SU-DHL-6 (cell line): ENCODE data around the gene MRPL21.

Experiments
- H2AFZ ChIP-seq: fragments of 200-600 bp; sonication (generic); 2 replicates; pipeline ENCODE4 v1.6.1; 2014; ENCODE audit warnings: low read depth, mild to moderate bottlenecking, moderate library complexity, mixed read lengths, antibody characterized with exemption, low read length; ENCODE audit not compliant: severe bottlenecking
- H3F3A ChIP-seq: fragments of 200-600 bp; shearing (Covaris generic); 2 replicates; pipeline ENCODE4 v1.6.0; 2016; ENCODE audit warnings: antibody characterized with exemption, mild to moderate bottlenecking; ENCODE audit not compliant: insufficient read depth
- H3K27ac ChIP-seq: fragments of 200-600 bp; sonication (generic); 2 replicates; pipeline ENCODE4 v1.5.1; 2016; ENCODE audit warnings: low read depth, mild to moderate bottlenecking, low read length, moderate library complexity, mixed read lengths
- H3K27me3 ChIP-seq: fragments of 200-600 bp; sonication (generic), shearing (Covaris generic); 2 replicates; pipeline ENCODE4 v1.6.0; 2014; ENCODE audit warnings: mild to moderate bottlenecking, low read length
- H3K36me3 ChIP-seq: fragments of 200-600 bp; sonication (generic); 2 replicates; pipeline ENCODE4 v1.6.1; 2014; ENCODE audit warnings: mild to moderate bottlenecking, low read length, mixed read lengths
- H3K4me2 ChIP-seq: fragments of 300-600, 200-600 bp; shearing (Covaris generic), sonication (generic); 2 replicates; pipeline ENCODE4 v1.6.0; 2014; ENCODE audit warnings: low read length, low read depth, mild to moderate bottlenecking; ENCODE audit not compliant: poor library complexity, severe bottlenecking
- H3K4me3 ChIP-seq: fragments of 200-600 bp; sonication (generic); 2 replicates; pipeline ENCODE4 v1.5.1; 2014; ENCODE audit warnings: antibody characterized with exemption, low read length, mild to moderate bottlenecking, mixed read lengths; ENCODE audit not compliant: insufficient read depth, poor library complexity, severe bottlenecking
- H3K79me2 ChIP-seq: fragments of 200-600 bp; sonication (generic); 2 replicates; pipeline ENCODE4 v1.6.1; 2014; ENCODE audit warnings: mild to moderate bottlenecking, low read length, moderate library complexity; ENCODE audit not compliant: insufficient read depth
- H3K9ac ChIP-seq: fragments of 200-600 bp; sonication (generic); 2 replicates; pipeline ENCODE4 v1.7.0; 2014; ENCODE audit warnings: mild to moderate bottlenecking, low read length
- H3K9me2 ChIP-seq: fragments of 200-600 bp; sonication (generic); replicated peaks from 2 replicates; pipeline ENCODE4 v1.6.1; 2014; ENCODE audit warnings: low read length; ENCODE audit not compliant: insufficient read depth
- H3K9me3 ChIP-seq: fragments of 200-600 bp; sonication (generic); 2 replicates; pipeline ENCODE4 v1.6.1; 2014; ENCODE audit warnings: low read length, mixed read lengths; ENCODE audit not compliant: insufficient read depth
- H4K20me1 ChIP-seq: fragments of 200-600 bp; sonication (generic); 2 replicates; pipeline ENCODE4 v1.6.1; 2014; ENCODE audit warnings: low read depth, mild to moderate bottlenecking, antibody characterized with exemption, low read length, moderate library complexity, mixed read lengths
- CTCF ChIP-seq: fragments of 200-600 bp; sonication (generic); IDR thresholded peaks from one replicate; pipeline ENCODE4 v1.5.1; 2017; ENCODE audit warnings: antibody characterized with exemption, mild to moderate bottlenecking, low read length, moderate library complexity; ENCODE audit not compliant: insufficient read depth, poor library complexity, severe bottlenecking
- EZH2phosphoT487 ChIP-seq: fragments of 200-600 bp; sonication (generic), shearing (Covaris generic); conservative IDR thresholded peaks from 2 replicates; pipeline ENCODE4 v1.6.1; 2018; ENCODE audit warnings: mild to moderate bottlenecking, antibody characterized with exemption, low read length, moderate library complexity, mixed read lengths

Gene MRPL21

DNA sequence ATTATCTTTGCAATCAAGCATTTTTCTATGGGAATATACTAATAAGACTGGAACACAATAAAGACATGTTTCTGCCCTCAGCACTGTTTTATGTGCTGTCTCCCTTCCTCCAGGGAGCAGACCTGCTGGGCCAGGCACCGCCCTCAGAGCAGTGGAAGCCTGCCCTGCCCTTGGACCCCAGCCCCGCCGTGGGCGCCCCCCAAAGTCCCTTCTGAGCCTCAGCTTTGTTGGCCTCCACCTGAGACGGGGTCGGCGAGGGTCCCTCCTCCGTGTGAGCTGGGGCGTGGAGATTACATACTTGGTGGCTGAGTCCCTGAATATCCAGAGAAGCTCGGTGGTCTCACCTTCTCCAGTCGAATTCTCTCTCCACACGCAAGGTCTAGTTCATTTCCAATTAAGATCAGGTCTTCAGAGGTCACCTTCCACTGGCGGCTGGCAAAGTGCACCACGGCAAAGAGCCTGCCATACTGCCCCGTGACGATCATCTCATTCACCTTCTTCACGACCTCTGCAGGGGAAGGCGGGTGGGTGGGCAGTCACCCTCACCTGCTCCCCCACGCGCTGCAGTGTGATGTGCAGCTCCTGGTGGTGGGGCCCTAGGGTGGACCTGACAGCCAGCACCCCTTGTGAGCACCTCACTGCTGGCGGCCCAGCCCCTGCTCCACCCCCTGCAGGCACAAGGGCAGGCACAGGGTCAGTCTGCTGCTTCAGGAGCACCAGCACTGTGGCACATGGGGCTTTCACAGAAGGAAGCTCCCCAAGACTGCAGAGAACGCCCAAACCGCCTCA, 7.3 kb downstream of the MRPL21 start:
- Histone ChIP-seq H3K36me3 (no peaks in the 10 kb centered on the region; the same call in 1 of the 2 replicates), H3K4me3 (no peak overlapping the region), H3K27me3 (no peaks in the 10 kb centered on the region)

GRCh38 chr11:68893282-68893681, 10.3 kb downstream of the MRPL21 start:
- H3K79me2 ChIP-seq, result no peaks in the 10 kb centered on the region
- H3K9me3 ChIP-seq, result no peaks in the 10 kb centered on the region
- H3K9me2 ChIP-seq, result no peaks in the 10 kb centered on the region
- H3K9ac ChIP-seq, result no peak overlapping the region
- no peak overlapping the region for H3K4me2 ChIP-seq
- no peaks in the 10 kb centered on the region; the same call in 1 of the 2 replicates for H3K36me3 ChIP-seq
- no peak for TF ChIP-seq CTCF
- TF ChIP-seq EZH2phosphoT487, result no peak
- no peak overlapping the region for H3K27ac ChIP-seq
- H3F3A ChIP-seq, result no peaks in the 10 kb centered on the region
- H3K4me3 ChIP-seq, result no peak overlapping the region
- no peaks in the 10 kb centered on the region for H4K20me1 ChIP-seq
- H2AFZ ChIP-seq, result no peak overlapping the region
- no peaks in the 10 kb centered on the region for H3K27me3 ChIP-seq

More for the DNA sequence above, 7.3 kb downstream of the MRPL21 start:
- Histone ChIP-seq H3K27ac (no peak overlapping the region), H3K4me2 (no peak overlapping the region), H3K9ac (no peak overlapping the region), H3F3A (no peaks in the 10 kb centered on the region), H4K20me1 (no peaks in the 10 kb centered on the region), H2AFZ (no peak overlapping the region), H3K9me3 (no peaks in the 10 kb centered on the region), H3K9me2 (no peaks in the 10 kb centered on the region), H3K79me2 (peaks cover 6% of the 10 kb centered on the region; the same call in 1 of the 2 replicates)
- no peak for TF ChIP-seq CTCF
- no peak for TF ChIP-seq EZH2phosphoT487

GRCh38 chr11:68892576-68892975, 11.1 kb downstream of the MRPL21 start:
- H3K9me3 ChIP-seq, result no peaks in the 10 kb centered on the region
- no peaks in the 10 kb centered on the region; the same call in 1 of the 2 replicates for H3K36me3 ChIP-seq
- H3K4me2 ChIP-seq, result no peak overlapping the region
- no peaks in the 10 kb centered on the region for H3K79me2 ChIP-seq
- TF ChIP-seq CTCF (no peak), EZH2phosphoT487 (no peak)
- H3F3A ChIP-seq, result no peaks in the 10 kb centered on the region
- no peak overlapping the region for H3K27ac ChIP-seq
- H3K9ac ChIP-seq, result no peak overlapping the region
- no peak overlapping the region for H2AFZ ChIP-seq
- no peaks in the 10 kb centered on the region for H4K20me1 ChIP-seq
- H3K27me3 ChIP-seq, result no peaks in the 10 kb centered on the region
- H3K9me2 ChIP-seq, result no peaks in the 10 kb centered on the region
- no peak overlapping the region for H3K4me3 ChIP-seq
